DOHH2 (cell line): ENCODE results near the gene GNG10.
"Not testable (repeated sequence)": the region's sequence is repeated elsewhere in the genome, so short reads cannot be mapped to it uniquely, and the experiment has no call there.

Source experiments
- CTCF ChIP-seq: fragments of 200-600 bp; sonication (generic); IDR thresholded peaks from one replicate; pipeline ENCODE4 v1.5.1; 2014; ENCODE audit warnings: antibody characterized with exemption, mild to moderate bottlenecking, low read depth, low read length; ENCODE audit not compliant: poor library complexity, severe bottlenecking
- EZH2phosphoT487 ChIP-seq: fragments of 200-600 bp; sonication (generic); IDR thresholded peaks from 2 replicates; pipeline ENCODE4 v1.6.1; 2017; ENCODE audit warnings: borderline replicate concordance, mild to moderate bottlenecking, antibody characterized with exemption, low read length, moderate library complexity, mixed read lengths

GRCh38 chr9:111617349-111617748, 44.1 kb upstream of the GNG10 start:
- TF ChIP-seq CTCF, EZH2phosphoT487: not testable (repeated sequence)
